GM13976 (cell line): ENCODE measurements around the gene XRCC5.
"Not testable (repeated sequence)": the region's sequence is repeated elsewhere in the genome, so short reads cannot be mapped to it uniquely, and the experiment has no call there.

Experiments
- DNase-seq: peaks from one replicate; pipeline ENCODE4 v3.0.0; 2012; ENCODE audit warnings: low spot score
- in situ Hi-C: fragments of 300-500 bp; cut with MboI; formaldehyde crosslinking; loops from one replicate; pipeline ENCODE4 v1.12.0; 2022; ENCODE audit warnings: low sequenced_read_pairs, mixed read lengths, inconsistent platforms; ENCODE audit not compliant: unreplicated experiment
- TF ChIP-seq, protein P1 (sequence below): IDR thresholded peaks from 2 replicates; pipeline ENCODE4 v1.5.1; 2012; ENCODE audit warnings: borderline replicate concordance, mild to moderate bottlenecking; ENCODE audit not compliant: insufficient read depth; ENCODE audit errors: extremely low read depth, missing control alignments, control extremely low read depth

XRCC5 gene

DNA sequence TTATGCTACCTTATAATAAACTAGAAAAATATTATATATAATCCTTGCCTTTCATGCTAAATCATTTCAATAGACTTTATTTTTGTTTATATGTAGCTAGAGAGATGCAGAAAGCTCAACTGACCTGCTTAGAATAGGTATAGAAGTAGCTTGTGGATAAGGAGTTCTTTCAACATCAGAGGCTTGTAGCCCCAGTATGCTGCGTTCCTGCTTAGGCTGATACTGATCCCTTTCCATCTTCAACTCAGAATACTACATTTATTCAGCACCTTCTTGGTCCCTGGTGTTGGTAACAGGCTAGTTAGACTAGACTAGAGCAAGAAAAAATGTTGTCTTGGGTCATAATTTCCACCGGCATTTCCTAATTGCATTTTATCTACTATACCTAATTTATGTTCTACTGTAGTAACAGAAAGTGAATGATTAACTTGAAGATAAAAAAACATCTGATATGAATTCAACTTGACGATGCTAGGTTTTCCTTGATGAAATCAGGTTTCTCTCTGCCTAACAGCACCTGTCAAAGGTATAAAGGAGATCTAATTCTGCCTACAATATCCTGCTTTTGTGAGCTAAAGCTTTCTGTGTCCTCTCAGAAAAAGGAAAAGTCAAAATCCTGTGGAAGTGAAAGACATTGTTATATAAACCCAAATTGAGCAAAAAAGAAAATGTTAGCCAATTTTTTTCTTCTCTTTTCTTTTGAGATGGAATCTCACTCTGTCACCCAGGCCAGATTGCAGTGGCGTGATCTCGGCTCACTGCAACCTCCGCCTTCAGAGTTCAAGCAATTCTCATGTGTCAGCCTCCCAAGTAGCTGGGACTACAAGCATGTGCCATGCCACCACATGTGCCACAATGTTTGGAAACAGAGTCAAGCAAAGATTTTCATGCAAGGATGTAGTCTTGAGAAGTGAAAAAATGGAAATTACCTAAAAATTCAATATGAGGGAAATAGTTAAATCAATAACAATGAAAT is 33.4 kb upstream of the XRCC5 start:
- TF ChIP-seq, protein P1, sequence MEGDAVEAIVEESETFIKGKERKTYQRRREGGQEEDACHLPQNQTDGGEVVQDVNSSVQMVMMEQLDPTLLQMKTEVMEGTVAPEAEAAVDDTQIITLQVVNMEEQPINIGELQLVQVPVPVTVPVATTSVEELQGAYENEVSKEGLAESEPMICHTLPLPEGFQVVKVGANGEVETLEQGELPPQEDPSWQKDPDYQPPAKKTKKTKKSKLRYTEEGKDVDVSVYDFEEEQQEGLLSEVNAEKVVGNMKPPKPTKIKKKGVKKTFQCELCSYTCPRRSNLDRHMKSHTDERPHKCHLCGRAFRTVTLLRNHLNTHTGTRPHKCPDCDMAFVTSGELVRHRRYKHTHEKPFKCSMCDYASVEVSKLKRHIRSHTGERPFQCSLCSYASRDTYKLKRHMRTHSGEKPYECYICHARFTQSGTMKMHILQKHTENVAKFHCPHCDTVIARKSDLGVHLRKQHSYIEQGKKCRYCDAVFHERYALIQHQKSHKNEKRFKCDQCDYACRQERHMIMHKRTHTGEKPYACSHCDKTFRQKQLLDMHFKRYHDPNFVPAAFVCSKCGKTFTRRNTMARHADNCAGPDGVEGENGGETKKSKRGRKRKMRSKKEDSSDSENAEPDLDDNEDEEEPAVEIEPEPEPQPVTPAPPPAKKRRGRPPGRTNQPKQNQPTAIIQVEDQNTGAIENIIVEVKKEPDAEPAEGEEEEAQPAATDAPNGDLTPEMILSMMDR, result no peak
- no peak for DNase-seq
- in situ Hi-C loops, result no loop called here

DNA sequence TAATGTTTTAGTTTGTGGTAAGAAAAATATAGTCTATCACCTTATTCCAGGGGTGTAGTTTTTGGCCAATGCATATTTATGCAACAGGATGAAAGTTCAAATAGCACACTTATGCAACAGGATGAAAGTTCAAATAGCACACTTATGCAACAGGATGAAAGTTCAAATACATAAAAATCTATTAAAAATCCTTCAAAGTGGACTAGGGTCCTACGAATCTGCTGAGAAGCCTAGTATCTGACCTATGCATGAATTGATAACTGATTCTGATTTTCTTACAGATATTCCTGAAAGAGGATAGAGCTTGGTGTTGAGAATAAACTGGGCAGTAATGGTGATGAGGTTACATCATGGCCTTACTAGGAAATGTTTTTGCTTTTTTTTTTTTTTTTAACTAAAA is 30.4 kb upstream of the XRCC5 start:
- no peak for DNase-seq
- in situ Hi-C loops, result no loop called here
- TF ChIP-seq, protein P1, result no peak

DNA sequence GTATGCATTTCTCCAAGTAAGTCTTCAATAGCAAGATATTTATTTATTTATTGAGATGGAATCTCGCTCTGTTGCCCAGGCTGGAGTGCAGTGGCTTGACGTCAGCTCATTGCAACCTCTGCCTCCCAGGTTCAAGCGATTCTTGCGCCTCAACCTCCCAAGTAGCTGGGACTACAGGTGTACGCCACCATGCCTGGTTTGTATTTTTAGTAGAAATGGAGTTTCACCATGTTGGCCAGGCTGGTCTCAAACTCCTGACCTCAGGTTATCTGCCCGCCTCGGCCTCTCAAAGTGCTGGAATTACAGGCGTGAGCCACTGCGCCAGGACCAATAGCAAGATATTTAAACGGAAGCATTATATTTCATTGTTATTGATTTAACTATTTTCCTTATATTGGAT is 29.1 kb upstream of the XRCC5 start:
- DNase-seq, in situ Hi-C loops: not testable (repeated sequence)

DNA sequence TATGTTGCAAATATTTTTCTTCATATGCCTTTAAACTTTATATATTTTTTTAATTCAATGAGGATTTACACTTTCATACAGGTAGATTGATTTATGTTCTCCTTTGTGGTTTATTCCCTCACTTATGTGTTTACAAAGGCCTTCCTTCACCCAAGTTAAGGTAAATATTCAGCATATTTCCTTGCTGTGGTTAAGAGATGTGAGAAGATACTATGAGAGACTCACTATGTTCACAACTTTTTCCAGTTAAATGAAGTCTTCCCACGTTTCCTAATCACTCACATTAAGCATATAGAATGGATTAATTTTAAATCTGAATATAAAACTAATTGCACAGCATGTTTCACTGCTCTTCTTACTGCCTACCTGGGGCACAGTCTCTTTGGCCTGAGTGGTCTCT is 28.1 kb upstream of the XRCC5 start:
- no peak for DNase-seq
- TF ChIP-seq, protein P1, result no peak
- in situ Hi-C loops, result no loop called here

DNA sequence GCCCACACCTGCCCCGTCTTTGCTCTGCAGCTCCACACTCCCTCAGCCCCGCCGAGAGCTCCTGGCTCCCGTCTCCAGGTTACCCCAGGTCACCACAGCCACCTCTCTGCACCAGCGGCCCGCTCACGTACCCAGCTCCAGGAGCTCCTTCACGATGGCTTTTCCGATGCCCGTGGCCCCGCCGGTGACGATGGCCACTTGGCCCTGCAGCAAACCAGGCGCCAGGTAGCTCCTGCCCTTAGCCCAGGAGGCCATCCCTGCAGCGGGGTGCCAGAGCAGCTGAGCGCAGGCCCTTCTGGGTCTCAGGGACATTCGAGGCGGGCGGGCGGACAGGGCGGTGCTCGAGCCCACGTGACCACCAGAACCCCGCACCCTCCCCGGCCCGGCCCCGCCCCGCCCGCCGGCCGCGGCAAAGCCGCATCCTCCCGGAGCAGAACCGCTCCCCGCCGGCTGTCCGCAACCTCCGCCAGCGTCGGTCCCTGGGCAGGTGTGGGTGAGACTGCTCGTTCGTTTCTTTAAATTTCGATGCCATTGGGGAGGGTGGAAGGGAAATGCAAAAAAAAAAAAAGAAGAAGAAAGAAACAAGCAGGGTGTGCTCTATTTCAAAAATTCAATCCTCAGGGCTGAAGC is 27.5 kb upstream of the XRCC5 start, which contains the start of the genes PECR and TMEM169:
Gene PECR (minus strand): TSS at position 323 of the 630 bp plus-strand sequence. CDS start 68 bp downstream, at position 255.
Gene TMEM169 (plus strand): TSS at position 433 of the 630 bp plus-strand sequence. CDS start 14,045 bp downstream, outside the sequence.
- TF ChIP-seq, protein P1, result no peak
- in situ Hi-C loops, result no loop called here
- DNase-seq, result peak; percentile 94

DNA sequence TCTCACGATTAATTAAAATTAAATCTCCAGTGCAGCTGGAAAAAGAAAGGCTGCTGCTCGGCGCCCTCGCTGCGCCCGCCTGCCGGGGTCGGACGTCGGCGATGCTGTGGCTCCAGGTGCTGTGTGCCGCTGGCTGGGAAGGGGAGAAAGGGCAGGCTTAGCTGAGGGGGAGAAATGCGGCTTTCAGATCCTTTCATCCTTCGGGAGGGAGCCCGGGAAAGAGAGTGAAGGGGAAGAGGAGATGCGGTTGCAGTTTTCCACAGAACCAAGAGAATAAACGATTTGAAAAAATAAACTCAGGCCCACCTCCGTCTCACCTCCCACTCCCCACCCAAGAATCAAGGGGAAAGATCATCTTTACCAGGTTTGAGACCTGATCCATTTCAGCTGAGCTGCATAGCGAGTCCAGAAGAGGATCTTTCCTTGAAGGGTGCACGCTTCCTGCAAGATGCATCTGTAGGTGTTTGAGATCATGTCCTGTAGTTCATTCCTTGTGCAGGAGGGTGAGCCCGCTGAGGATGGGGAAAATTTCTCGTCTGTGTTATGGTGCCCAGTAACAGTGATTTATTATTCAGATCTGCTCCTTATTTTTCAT is 26.9 kb upstream of the XRCC5 start:
- in situ Hi-C loops, result no loop called here
- no peak for DNase-seq
- TF ChIP-seq, protein P1, result no peak
